ENCODE data around the gene SLC17A3.

Gene SLC17A3

GRCh38 chr6:25892877-25893276, 18.8 kb upstream of the SLC17A3 start:
- in situ Hi-C loops (cut with HindIII; ENCODE audit: low sequenced_read_pairs) = no loop called here

- in situ Hi-C loops (cut with HindIII; ENCODE audit: low sequenced_read_pairs) = no loop called here
Observed at GRCh38 chr6:25889877-25890853, 16.1 kb upstream of the SLC17A3 start.

GRCh38 chr6:25888626-25889025, 14.6 kb upstream of the SLC17A3 start:
- in situ Hi-C loops (cut with HindIII; ENCODE audit: low sequenced_read_pairs) = no loop called here

- in situ Hi-C loops (cut with HindIII; ENCODE audit: low sequenced_read_pairs) = no loop called here
Observed at GRCh38 chr6:25886066-25886465, 12.0 kb upstream of the SLC17A3 start.

- in situ Hi-C loops (cut with HindIII; ENCODE audit: low sequenced_read_pairs) = no loop called here
Observed at GRCh38 chr6:25883991-25884390, 9.9 kb upstream of the SLC17A3 start.

- in situ Hi-C loops (cut with HindIII; ENCODE audit: low sequenced_read_pairs) = no loop called here
Observed at GRCh38 chr6:25883536-25883935, 9.5 kb upstream of the SLC17A3 start.

GRCh38 chr6:25882051-25882496, 8.0 kb upstream of the SLC17A3 start:
- in situ Hi-C loops (cut with HindIII; ENCODE audit: low sequenced_read_pairs) = no loop called here

GRCh38 chr6:25880601-25881000, 6.6 kb upstream of the SLC17A3 start:
- in situ Hi-C loops (cut with HindIII; ENCODE audit: low sequenced_read_pairs) = no loop called here

- in situ Hi-C loops (cut with HindIII; ENCODE audit: low sequenced_read_pairs) = no loop called here
Observed at GRCh38 chr6:25878721-25879322, 4.8 kb upstream of the SLC17A3 start.

GRCh38 chr6:25875926-25876602, 2.0 kb upstream of the SLC17A3 start:
- in situ Hi-C loops (cut with HindIII; ENCODE audit: low sequenced_read_pairs) = no loop called here

GRCh38 chr6:25875563-25875905, 1.5 kb upstream of the SLC17A3 start:
- in situ Hi-C loops (cut with HindIII; ENCODE audit: low sequenced_read_pairs) = no loop called here

- in situ Hi-C loops (cut with HindIII; ENCODE audit: low sequenced_read_pairs) = no loop called here
Observed at GRCh38 chr6:25874822-25875562, 949 bp upstream of the SLC17A3 start.

GRCh38 chr6:25872814-25873213, 1.2 kb downstream of the SLC17A3 start:
- in situ Hi-C loops (cut with HindIII; ENCODE audit: low sequenced_read_pairs) = no loop called here

- in situ Hi-C loops (cut with HindIII; ENCODE audit: low sequenced_read_pairs) = no loop called here
Observed at GRCh38 chr6:25869840-25870239, 4.2 kb downstream of the SLC17A3 start.

GRCh38 chr6:25868436-25869183, 5.4 kb downstream of the SLC17A3 start:
- in situ Hi-C loops (cut with HindIII; ENCODE audit: low sequenced_read_pairs) = no loop called here

- in situ Hi-C loops (cut with HindIII; ENCODE audit: low sequenced_read_pairs) = no loop called here
Observed at GRCh38 chr6:25866011-25866410, 8.0 kb downstream of the SLC17A3 start.

GRCh38 chr6:25863360-25863759, 10.7 kb downstream of the SLC17A3 start:
- in situ Hi-C loops (cut with HindIII; ENCODE audit: low sequenced_read_pairs) = no loop called here

GRCh38 chr6:25862199-25862598, 11.8 kb downstream of the SLC17A3 start:
- in situ Hi-C loops (cut with HindIII; ENCODE audit: low sequenced_read_pairs) = no loop called here

GRCh38 chr6:25852756-25853155, 21.3 kb downstream of the SLC17A3 start:
- in situ Hi-C loops (cut with HindIII; ENCODE audit: low sequenced_read_pairs) = no loop called here

GRCh38 chr6:25851961-25852360, 22.1 kb downstream of the SLC17A3 start:
- in situ Hi-C loops (cut with HindIII; ENCODE audit: low sequenced_read_pairs) = no loop called here
